A549 (cell line): ENCODE data around the gene PLCB1. TPM values are rescaled to one million over a fixed set of nuclear protein-coding genes. Genes with fewer than 3 reads are reported as not detected.

ENCODE experiments used
- ATAC-seq, 2 experiments: fragments of 200-7000 bp in 1 of 2; fragments of >200 bp in 1 of 2; cut with Nextera tagmentation in 1 of 2; cut with Tn5 transposase in 1 of 2; 3 replicates each; pipeline versions ENCODE4 v1.8.0 to v1.9.1; 2018 to 2020; ENCODE audit warnings: mild to moderate bottlenecking in 1 of 2, moderate library complexity in 1 of 2
- CTCF ChIA-PET: fragments of 300-600 bp; sonication (Branson Sonifier 250); formaldehyde crosslinking; extraction: SDS; loops from one replicate; lab custom pipeline; 2021; ENCODE audit warnings: antibody characterized with exemption, inconsistent platforms; lab: Yijun Ruan, JAX
- POLR2A ChIA-PET: fragments of 350-600 bp; formaldehyde crosslinking; extraction: SDS; loops from one replicate; lab custom pipeline; 2021; ENCODE audit warnings: antibody characterized with exemption, inconsistent platforms; lab: Yijun Ruan, JAX
- DNase-seq, 2 experiments: peaks; one replicate each; pipeline versions ENCODE4 v3.0.0 to v3.0.0-alpha.2; 2011 to 2016; ENCODE audit warnings: low read depth in 1 of 2, low spot score in 1 of 2
- FAIRE-seq: peaks from 2 replicates; lab custom pipeline; 2011; peaks lifted over from hg19 to GRCh38; lab: Jason Lieb, UNC
- H3K27ac ChIP-seq, 2 experiments: fragments of >200 bp; sonication (Bioruptor Twin); formaldehyde crosslinking; 3 replicates each; pipeline ENCODE4 v1.5.1; 2016 to 2017
- H3K4me1 ChIP-seq: fragments of >200 bp; sonication (Bioruptor Twin); formaldehyde crosslinking; 3 replicates; pipeline ENCODE4 v1.6.1; 2016
- H3K4me2 ChIP-seq: fragments of >200 bp; sonication (Bioruptor Twin); formaldehyde crosslinking; 3 replicates; pipeline ENCODE4 v1.6.1; 2016
- H3K4me3 ChIP-seq: fragments of >200 bp; sonication (Bioruptor Twin); formaldehyde crosslinking; 3 replicates; pipeline ENCODE4 v1.5.1; 2016
- H3K9me3 ChIP-seq: fragments of >200 bp; sonication (Bioruptor Twin); formaldehyde crosslinking; 3 replicates; pipeline ENCODE4 v1.6.1; 2016
- BHLHE40 ChIP-seq: IDR thresholded peaks from 2 replicates; pipeline ENCODE4 v1.6.1; 2012; ENCODE audit warnings: low read depth, low read length, inconsistent platforms
- CHD4 ChIP-seq: fragments of 200-600 bp; sonication (generic); IDR thresholded peaks from 2 replicates; pipeline ENCODE4 v1.6.1; 2016; ENCODE audit warnings: antibody characterized with exemption, mild to moderate bottlenecking, borderline replicate concordance
- ESRRA ChIP-seq: fragments of 150-350 bp; IDR thresholded peaks from 2 replicates; pipeline ENCODE4 v1.6.1; 2014; ENCODE audit warnings: mild to moderate bottlenecking, low read length, borderline replicate concordance
- FOSL2 ChIP-seq, 2 experiments: fragments of 450-650 bp in 1 of 2; fragments of >200 bp in 1 of 2; sonication (Bioruptor Twin) in 1 of 2; formaldehyde crosslinking; IDR thresholded peaks; 2 replicates each; pipeline versions ENCODE4 v1.5.0 to v1.6.1; 2016 to 2020; ENCODE audit warnings: mild to moderate bottlenecking in 1 of 2, moderate library complexity in 1 of 2
- FOXS1 ChIP-seq: fragments of 250-450 bp; sonication (Bioruptor Pico); IDR thresholded peaks from 2 replicates; pipeline ENCODE4 v1.5.0; 2020; ENCODE audit warnings: mild to moderate bottlenecking, moderate library complexity
- GATA3 ChIP-seq: IDR thresholded peaks from 2 replicates; pipeline ENCODE4 v1.6.1; 2012; ENCODE audit warnings: borderline replicate concordance
- HDAC2 ChIP-seq: fragments of 200-600 bp; sonication (generic); IDR thresholded peaks from 2 replicates; pipeline ENCODE4 v1.6.1; 2016
- HOXA7 ChIP-seq: fragments of 250-450 bp; sonication (Bioruptor Pico); IDR thresholded peaks from 2 replicates; pipeline ENCODE4 v1.5.0; 2020; ENCODE audit warnings: mild to moderate bottlenecking, moderate library complexity
- HOXB5 ChIP-seq: fragments of 250-450 bp; sonication (Bioruptor Pico); IDR thresholded peaks from 2 replicates; pipeline ENCODE4 v1.5.0; 2020; ENCODE audit warnings: mild to moderate bottlenecking, moderate library complexity
- KDM5A ChIP-seq: fragments of 200-600 bp; sonication (generic); IDR thresholded peaks from 2 replicates; pipeline ENCODE4 v1.6.1; 2016; ENCODE audit warnings: antibody characterized with exemption, mild to moderate bottlenecking
- MAFK ChIP-seq: fragments of 450-650 bp; IDR thresholded peaks from 2 replicates; pipeline ENCODE4 v1.6.1; 2014; ENCODE audit not compliant: partially characterized antibody
- NR3C1 ChIP-seq: fragments of >200 bp; sonication (Bioruptor Twin); formaldehyde crosslinking; IDR thresholded peaks from 3 replicates; pipeline ENCODE4 v1.6.1; 2017
- POLR2A ChIP-seq: IDR thresholded peaks from 2 replicates; pipeline ENCODE4 v1.6.1; 2012; ENCODE audit warnings: mild to moderate bottlenecking, low read length
- RAD21 ChIP-seq, 2 experiments: fragments of >200 bp in 1 of 2; sonication (Bioruptor Twin) in 1 of 2; formaldehyde crosslinking in 1 of 2; IDR thresholded peaks in 1 of 2; conservative IDR thresholded peaks in 1 of 2; 2 replicates in 1 of 2; 3 replicates in 1 of 2; pipeline ENCODE4 v1.6.1; 2012 to 2018; ENCODE audit warnings: inconsistent platforms in 1 of 2
- RARB ChIP-seq: fragments of 250-450 bp; sonication (Bioruptor Pico); IDR thresholded peaks from 2 replicates; pipeline ENCODE4 v1.8.0; 2021; ENCODE audit warnings: mild to moderate bottlenecking, moderate library complexity
- RCOR1 ChIP-seq: fragments of 150-350 bp; IDR thresholded peaks from 2 replicates; pipeline ENCODE4 v1.6.1; 2014; ENCODE audit warnings: antibody characterized with exemption, low read length, low read depth
- RFX5 ChIP-seq: fragments of 450-650 bp; IDR thresholded peaks from 2 replicates; pipeline ENCODE4 v1.7.1; 2014; ENCODE audit warnings: antibody characterized with exemption, mild to moderate bottlenecking, moderate library complexity
- SMC3 ChIP-seq: fragments of >200 bp; sonication (Bioruptor Twin); formaldehyde crosslinking; IDR thresholded peaks from 3 replicates; pipeline ENCODE4 v1.6.1; 2018; ENCODE audit warnings: inconsistent platforms
- TFCP2L1 ChIP-seq: fragments of 250-450 bp; sonication (Bioruptor Pico); IDR thresholded peaks from 2 replicates; pipeline ENCODE4 v1.5.0; 2021; ENCODE audit warnings: mild to moderate bottlenecking
- TP53 ChIP-seq: fragments of 250-450 bp; sonication (Bioruptor Pico); IDR thresholded peaks from 2 replicates; pipeline ENCODE4 v1.5.0; 2021; ENCODE audit warnings: mild to moderate bottlenecking, moderate library complexity
- ZSCAN20 ChIP-seq: fragments of 250-450 bp; sonication (Bioruptor Pico); IDR thresholded peaks from 2 replicates; pipeline ENCODE4 v1.8.0; 2022; ENCODE audit warnings: mild to moderate bottlenecking, moderate library complexity
- WGBS: methylation state at CpG from one replicate; pipeline ENCODE4 v1.1.6; 2017; ENCODE audit errors: missing lambda C conversion rate; 5-methylcytosine and 5-hydroxymethylcytosine counted together
- polyA plus RNA-seq, 4 experiments: library from polyadenylated mRNA; depleted of rRNA in 3 of 4; stranded (reverse); fragments of >200 nt; fragmentation: RNase III in 1 of 4; extraction: RNeasy Plus Mini Kit Qiagen cat#74134 plus additional on column Dnase treatment in 1 of 4; gene quantifications; 2 replicates in 3 of 4; 3 replicates in 1 of 4; pipeline ENCODE4 v1.2.3, GENCODE V29; 2011 to 2017
- TF ChIP-seq, protein P1 (sequence below): fragments of >200 bp; sonication (Bioruptor Twin); formaldehyde crosslinking; IDR thresholded peaks from 3 replicates; pipeline ENCODE4 v1.6.1; 2016
- TF ChIP-seq, protein P2 (sequence below): IDR thresholded peaks from 2 replicates; pipeline ENCODE4 v1.6.1; 2012
- TF ChIP-seq, protein P3 (sequence below): fragments of >200 bp; sonication (Bioruptor Twin); formaldehyde crosslinking; IDR thresholded peaks from 2 replicates; pipeline ENCODE4 v1.6.1; 2016
- TF ChIP-seq, protein P4 (sequence below): IDR thresholded peaks from 2 replicates; pipeline ENCODE4 v1.6.1; 2012; ENCODE audit warnings: low read depth, borderline replicate concordance

The PLCB1 gene
- polyA plus RNA-seq, 2 of the 4 experiments (the other 2 are of a cell fraction): 0.97 to 6.3 TPM

DNA sequence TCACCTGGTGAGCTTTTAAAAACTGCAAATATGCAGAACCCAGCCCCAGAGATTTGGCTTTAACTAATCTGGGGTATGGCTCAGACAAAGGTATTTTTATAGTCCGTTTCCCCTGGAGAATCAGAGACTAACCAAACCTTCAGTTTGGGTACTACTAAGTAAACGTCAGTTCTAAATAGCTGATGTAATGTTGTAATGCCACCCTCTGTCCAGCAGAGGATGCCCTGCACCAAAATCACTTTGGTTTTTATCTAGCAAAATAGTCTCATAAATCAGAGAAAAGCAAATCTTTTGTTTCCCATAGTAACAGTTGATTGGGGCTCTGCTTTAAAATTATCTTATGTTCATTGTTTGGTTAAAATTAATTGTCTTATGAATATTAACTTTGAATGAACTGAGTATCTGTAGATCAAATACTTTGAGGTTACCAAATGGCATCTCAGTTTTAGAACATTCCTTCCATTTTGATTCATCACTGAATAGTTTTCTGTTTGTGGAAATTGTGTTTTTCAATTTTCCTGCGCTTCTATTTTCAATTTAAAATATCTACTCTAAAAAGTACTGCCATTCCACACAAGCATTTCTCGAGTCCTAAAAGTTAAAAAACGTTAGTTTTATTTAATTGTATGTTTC, 658.5 kb downstream of the PLCB1 start (continued):
- TF ChIP-seq, protein P1, sequence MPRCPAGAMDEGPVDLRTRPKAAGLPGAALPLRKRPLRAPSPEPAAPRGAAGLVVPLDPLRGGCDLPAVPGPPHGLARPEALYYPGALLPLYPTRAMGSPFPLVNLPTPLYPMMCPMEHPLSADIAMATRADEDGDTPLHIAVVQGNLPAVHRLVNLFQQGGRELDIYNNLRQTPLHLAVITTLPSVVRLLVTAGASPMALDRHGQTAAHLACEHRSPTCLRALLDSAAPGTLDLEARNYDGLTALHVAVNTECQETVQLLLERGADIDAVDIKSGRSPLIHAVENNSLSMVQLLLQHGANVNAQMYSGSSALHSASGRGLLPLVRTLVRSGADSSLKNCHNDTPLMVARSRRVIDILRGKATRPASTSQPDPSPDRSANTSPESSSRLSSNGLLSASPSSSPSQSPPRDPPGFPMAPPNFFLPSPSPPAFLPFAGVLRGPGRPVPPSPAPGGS: no peak
- TF ChIP-seq FOXS1 (CRISPR knock-in tag): no peak
- 0 out of 2 replicates have a peak, but pooled peaks have one; percentile 19 for TF ChIP-seq TFCP2L1
- TF ChIP-seq RCOR1: no peak
- TF ChIP-seq, protein P2, sequence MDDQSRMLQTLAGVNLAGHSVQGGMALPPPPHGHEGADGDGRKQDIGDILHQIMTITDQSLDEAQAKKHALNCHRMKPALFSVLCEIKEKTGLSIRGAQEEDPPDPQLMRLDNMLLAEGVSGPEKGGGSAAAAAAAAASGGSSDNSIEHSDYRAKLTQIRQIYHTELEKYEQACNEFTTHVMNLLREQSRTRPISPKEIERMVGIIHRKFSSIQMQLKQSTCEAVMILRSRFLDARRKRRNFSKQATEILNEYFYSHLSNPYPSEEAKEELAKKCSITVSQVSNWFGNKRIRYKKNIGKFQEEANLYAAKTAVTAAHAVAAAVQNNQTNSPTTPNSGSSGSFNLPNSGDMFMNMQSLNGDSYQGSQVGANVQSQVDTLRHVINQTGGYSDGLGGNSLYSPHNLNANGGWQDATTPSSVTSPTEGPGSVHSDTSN: no peak
- peak; percentile 95 to 98 for TF ChIP-seq RAD21 (conservative IDR thresholded peaks at IDR 0.05 in 1 of 2, IDR thresholded peaks at IDR 0.05 in 1 of 2)

DNA sequence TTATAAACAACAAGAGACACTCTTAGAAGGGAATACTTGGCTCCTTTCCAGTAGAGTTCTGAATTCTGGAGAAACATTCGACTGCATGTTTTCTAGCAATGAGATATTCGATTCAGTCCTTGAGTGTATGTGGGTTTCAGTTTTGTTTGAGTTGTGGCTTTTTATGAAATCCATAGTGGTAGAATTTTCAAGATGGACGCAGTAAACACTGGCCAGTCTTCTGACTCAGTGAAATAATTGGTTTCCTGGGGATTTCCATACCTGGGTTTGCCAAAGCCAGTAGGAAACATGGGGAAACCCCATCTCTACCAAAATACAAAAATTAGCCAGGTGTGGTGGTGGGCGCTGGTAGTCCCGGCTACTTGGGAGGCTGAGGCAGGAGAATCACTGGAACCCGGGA, 663.3 kb downstream of the PLCB1 start:
- Histone ChIP-seq H3K4me1 (no peaks in the 10 kb centered on the region), H3K27ac (no peak overlapping the region), H3K4me2 (no peak overlapping the region), H3K4me3 (no peak overlapping the region), H3K9me3 (no peaks in the 10 kb centered on the region)
- POLR2A ChIA-PET: no interaction called here
- CTCF ChIA-PET: interaction anchor here (0.9 to 2.4 kb wide), 2 partner anchors 564 kb away, joined by 3 to 5 read pairs; no protein-coding TSS in a partner anchor
- no peak for DNase-seq
- 69% methylated on average over 6 of the region's 6 CpGs for WGBS
- no peak for FAIRE-seq
- no peak for ATAC-seq
- no peak for TF ChIP-seq POLR2A
- TF ChIP-seq GATA3: no peak
- no peak for TF ChIP-seq HOXA7 (CRISPR knock-in tag)
- TF ChIP-seq, protein P3, sequence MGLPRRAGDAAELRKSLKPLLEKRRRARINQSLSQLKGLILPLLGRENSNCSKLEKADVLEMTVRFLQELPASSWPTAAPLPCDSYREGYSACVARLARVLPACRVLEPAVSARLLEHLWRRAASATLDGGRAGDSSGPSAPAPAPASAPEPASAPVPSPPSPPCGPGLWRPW: no peak
- TF ChIP-seq, protein P4, sequence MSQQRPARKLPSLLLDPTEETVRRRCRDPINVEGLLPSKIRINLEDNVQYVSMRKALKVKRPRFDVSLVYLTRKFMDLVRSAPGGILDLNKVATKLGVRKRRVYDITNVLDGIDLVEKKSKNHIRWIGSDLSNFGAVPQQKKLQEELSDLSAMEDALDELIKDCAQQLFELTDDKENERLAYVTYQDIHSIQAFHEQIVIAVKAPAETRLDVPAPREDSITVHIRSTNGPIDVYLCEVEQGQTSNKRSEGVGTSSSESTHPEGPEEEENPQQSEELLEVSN: no peak
- TF ChIP-seq MAFK: no peak
- TF ChIP-seq KDM5A: no peak

DNA sequence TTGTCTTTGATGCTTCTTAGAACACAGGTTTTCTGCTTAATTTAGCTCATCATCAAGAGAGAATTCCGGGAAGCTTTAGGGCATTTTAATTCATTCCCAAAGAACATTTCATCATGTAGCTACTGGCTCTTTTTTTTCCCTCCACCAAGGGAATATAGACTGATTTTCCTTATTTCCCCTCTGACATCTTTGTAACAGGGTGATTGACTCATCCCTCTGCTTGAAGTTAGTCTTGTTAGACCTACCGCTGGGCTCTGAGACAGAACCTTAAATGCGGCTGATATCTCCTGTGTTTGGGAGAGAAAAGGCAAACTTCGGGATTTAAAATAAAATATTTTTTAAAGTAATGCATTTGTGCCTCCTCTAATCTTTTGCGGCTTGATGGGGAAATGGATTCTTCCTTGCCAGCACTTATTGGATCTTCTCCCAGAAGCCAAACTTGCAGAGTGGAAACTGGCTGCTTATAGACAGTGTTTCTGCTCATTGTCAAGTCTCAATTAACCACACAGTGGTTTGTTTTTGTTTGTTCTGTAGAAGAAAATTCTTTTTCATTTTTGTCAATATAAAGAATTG, 664.1 kb downstream of the PLCB1 start:
- ATAC-seq (no peak), DNase-seq (no peak), FAIRE-seq (peak; percentile 13)
- no peaks in the 10 kb centered on the region for H3K4me1 ChIP-seq
- ChIA-PET CTCF (interaction anchor here (0.9 kb wide), 1 partner anchor 563 kb away, joined by 3 read pairs; no protein-coding TSS in a partner anchor), POLR2A (no interaction called here)
- no peaks in the 10 kb centered on the region for H3K9me3 ChIP-seq
- no peak overlapping the region for H3K4me2 ChIP-seq
- no peak overlapping the region for H3K27ac ChIP-seq
- WGBS: 74% methylated on average over 5 of the region's 5 CpGs
- no peak overlapping the region for H3K4me3 ChIP-seq
- TF ChIP-seq CHD4 (no peak), FOSL2 (IDR thresholded peaks at IDR 0.05) (no peak), FOSL2 (CRISPR knock-in tag; IDR thresholded peaks at IDR 0.05) (no peak), RARB (CRISPR knock-in tag) (no peak), ESRRA (no peak), ZSCAN20 (CRISPR knock-in tag) (no peak), RFX5 (no peak), BHLHE40 (no peak), HOXB5 (CRISPR knock-in tag) (no peak), HDAC2 (no peak), TP53 (CRISPR knock-in tag) (no peak), MAFK (no peak), SMC3 (no peak), NR3C1 (no peak), RCOR1 (no peak)
- TF ChIP-seq, protein P1: no peak
- TF ChIP-seq, protein P4: no peak
- TF ChIP-seq, protein P2: no peak
